Ramos (cell line): ENCODE results near the gene HS6ST2.
"Not testable (repeated sequence)": the region's sequence is repeated elsewhere in the genome, so short reads cannot be mapped to it uniquely, and the experiment has no call there.

ENCODE experiments used
- in situ Hi-C: fragments of 300-500 bp; cut with MboI; formaldehyde crosslinking; loops from one replicate; pipeline ENCODE4 v1.14.3; 2022; ENCODE audit warnings: low sequenced_read_pairs; ENCODE audit not compliant: unreplicated experiment

Gene HS6ST2

GRCh38 chrX:132948648-132949260, 9.7 kb downstream of the HS6ST2 start:
- in situ Hi-C loops: no loop called here

DNA sequence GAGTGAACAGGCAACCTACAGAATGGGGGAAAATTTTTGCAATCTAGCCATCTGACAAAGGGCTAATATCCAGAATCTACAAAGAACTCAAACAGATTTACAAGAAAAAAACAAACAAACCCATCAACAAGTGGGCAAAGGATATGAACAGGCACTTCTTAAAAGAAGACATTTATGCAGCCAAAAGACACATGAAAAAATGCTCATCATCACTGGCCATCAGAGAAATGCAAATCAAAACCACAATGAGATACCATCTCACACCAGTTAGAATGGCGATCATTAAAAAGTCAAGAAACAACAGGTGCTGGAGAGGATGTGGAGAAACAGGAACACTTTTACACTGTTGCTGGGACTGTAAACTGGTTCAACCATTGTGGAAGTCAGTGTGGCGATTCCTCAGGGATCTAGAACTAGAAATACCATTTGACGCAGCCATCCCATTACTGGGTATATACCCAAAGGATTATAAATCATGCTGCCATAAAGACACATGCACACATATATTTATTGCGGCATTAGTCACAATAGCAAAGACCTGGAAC, 13.3 kb downstream of the HS6ST2 start:
- in situ Hi-C loops: not testable (repeated sequence)

DNA sequence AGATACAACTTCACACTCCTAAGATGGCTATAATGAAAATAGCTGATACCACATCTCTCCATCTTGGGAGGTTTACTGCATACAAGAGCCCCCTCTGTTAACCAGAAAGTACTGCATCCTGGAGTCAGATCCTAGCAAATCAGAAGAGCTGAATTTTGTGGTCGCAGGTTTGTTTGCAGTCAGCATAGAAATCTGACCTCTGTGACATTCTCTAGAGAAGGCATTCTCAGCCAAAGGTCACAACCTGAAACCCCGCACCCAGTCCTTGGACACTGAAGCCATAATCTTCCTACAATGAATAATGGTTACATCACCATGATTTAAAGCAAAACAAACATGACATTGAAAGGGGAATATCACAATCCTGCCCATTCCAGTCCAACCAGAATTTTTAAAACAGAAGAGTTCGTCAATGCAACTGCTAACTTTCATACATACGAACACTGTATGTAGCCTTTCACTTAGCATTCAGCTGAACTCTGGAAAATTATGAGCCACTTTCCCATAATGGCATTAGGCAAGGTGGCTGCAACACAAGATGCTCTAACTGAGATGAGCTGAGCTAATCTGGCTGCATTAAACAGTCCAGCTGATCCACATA, 17.6 kb downstream of the HS6ST2 start:
- in situ Hi-C loops: no loop called here

DNA sequence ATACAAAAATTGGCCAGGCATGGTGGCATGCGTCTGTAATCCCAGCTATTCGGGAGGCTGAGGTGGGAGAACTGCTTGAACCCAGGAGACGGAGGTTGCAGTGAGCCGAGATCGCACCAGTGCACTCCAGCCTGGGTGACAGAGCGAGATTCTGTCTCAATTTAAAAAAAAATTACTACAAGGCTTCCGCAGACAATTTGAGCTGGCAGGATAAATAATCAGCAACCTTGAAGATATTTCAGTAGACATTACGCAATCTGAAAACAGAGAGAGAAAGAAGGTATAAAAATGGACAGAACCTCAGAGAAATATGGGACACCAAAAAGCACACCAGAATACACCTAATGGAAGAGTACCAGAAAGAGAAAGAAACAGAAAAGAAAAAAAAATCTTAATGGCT, 25.3 kb downstream of the HS6ST2 start:
- in situ Hi-C loops: no loop called here

DNA sequence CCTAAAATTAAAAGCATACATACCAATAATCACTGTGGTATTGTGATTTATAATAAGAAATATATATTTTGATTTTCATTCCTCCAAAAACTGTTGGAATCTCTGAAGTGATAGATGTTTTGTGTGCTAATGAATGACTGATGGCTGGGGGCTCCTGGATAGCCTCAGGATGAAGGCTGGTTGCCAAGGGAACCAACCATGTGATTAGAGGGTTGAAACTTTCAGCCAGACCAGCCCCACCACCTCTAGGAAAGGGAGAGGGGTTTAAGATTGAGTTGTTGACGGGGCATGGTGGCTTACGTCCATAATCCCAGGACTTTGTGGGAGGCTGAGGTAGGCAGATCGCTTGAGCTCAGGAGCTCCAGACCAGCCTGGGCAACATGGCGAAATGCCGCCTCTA, 34.0 kb downstream of the HS6ST2 start:
- in situ Hi-C loops: no loop called here

DNA sequence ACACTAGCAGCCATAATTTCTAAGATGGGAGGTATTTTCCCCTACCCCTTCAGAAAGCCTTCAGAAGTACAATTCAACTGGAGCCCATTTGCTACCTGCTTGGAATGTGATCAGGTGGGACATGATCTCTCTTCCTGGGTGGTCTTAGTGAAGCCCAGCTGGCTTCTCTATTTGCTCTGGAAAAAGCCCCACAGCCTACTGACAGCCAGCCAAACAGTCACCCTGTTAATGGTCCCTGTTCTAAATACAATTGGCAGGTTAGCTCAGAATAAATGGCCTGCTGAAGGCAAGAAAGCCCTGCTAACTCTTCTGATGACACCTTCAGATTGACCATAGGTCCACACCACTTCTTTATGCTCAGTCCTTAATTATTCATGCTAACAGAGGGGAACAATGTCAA, 39.9 kb downstream of the HS6ST2 start:
- in situ Hi-C loops: no loop called here

DNA sequence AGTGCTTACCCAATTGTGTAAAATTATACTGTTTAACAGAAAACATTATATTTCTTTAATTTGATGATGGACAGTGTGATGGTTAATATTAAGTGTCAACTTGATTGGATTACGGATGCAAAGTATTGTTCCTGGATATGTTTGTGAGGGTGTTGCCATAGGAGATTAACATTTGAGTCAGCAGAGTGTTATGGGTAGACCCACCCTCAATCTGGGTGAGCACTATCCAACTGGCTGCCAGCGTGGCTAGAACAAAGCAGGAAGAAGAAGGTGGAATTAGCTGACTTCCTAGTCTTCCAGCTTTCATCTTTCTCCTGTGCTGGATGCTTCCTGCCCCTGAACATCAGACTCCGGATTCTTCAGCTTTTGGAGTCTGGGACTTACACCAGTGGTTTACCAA, 42.1 kb downstream of the HS6ST2 start:
- in situ Hi-C loops: no loop called here

GRCh38 chrX:132909643-132910042, 48.8 kb downstream of the HS6ST2 start:
- in situ Hi-C loops: no loop called here

GRCh38 chrX:132908891-132909290, 49.5 kb downstream of the HS6ST2 start:
- in situ Hi-C loops: no loop called here

- in situ Hi-C loops: no loop called here
Measured at GRCh38 chrX:132900633-132901293, 57.7 kb downstream of the HS6ST2 start.

- in situ Hi-C loops: no loop called here
Measured at GRCh38 chrX:132887569-132887968, 70.9 kb downstream of the HS6ST2 start.

- in situ Hi-C loops: no loop called here
Measured at GRCh38 chrX:132883358-132883915, 75.0 kb downstream of the HS6ST2 start.

GRCh38 chrX:132880753-132881152, 77.7 kb downstream of the HS6ST2 start:
- in situ Hi-C loops: not testable (repeated sequence)

GRCh38 chrX:132877954-132878536, 80.4 kb downstream of the HS6ST2 start:
- in situ Hi-C loops: no loop called here

GRCh38 chrX:132876523-132877338, 81.7 kb downstream of the HS6ST2 start:
- in situ Hi-C loops: no loop called here

GRCh38 chrX:132875650-132876522, 82.5 kb downstream of the HS6ST2 start:
- in situ Hi-C loops: no loop called here

DNA sequence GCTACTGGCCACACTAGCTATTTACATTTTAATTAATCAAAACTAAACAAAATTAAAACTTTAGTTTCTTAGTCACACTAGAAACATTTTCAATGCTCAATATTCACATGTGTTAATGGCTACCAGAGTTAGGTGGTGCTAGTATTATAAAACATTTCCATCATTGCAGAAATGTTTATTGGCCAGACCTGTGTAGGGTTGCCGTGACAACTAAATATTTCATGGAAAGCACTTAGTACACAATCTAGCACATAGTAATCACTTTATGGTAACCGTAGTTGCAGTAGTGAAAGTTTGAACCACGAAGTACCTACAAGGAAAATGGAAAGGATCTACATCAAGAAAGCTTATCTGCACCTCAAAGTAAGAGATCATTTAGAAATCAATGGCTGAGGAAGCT, 95.9 kb downstream of the HS6ST2 start:
- in situ Hi-C loops: no loop called here

DNA sequence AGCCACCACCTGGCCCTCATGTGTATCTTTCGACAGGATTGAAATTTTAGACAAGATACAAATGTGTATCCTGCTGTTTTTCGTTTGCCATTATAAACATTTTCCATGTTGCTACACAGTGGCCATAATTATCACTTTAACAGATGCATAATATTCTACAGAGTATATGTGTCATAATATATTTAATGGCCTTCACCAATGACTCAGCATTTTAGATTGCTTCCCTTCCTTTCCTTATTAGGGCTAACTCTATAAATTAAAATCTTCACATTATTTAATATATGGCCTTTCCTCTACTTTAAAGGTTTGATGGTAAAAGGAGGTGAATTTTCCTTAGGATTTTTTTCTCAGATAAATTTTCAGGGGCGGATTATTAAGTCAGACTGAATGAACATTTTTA, 97.4 kb downstream of the HS6ST2 start:
- in situ Hi-C loops: no loop called here

DNA sequence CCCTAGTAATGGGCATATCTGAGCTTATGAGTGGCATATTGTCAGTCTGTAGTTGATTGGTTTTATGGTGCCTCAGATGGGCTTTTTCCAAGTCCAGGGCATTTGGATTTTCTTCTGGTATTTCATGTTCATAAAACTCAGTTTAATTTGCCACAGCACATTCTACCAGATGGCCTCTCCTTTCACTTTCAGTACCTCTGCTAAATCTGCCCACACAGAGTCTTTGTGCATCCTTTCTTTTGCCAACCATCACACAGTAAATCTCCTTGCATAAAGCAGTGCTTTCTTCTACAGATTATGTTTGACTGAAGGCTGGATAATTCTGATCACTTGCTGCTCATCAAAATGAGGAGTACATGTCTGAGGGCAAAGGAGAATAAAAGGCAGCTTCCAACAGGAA, 98.2 kb downstream of the HS6ST2 start:
- in situ Hi-C loops: no loop called here
